Brain microvascular endothelial cell (primary cell): Measurements from ENCODE around the gene WDR82.
A peak's percentile ranks its signal among the peaks of the same experiment; 100 is the strongest.
"Not testable (repeated sequence)": the region's sequence is repeated elsewhere in the genome, so short reads cannot be mapped to it uniquely, and the experiment has no call there.

Experiments used
- DNase-seq: peaks from one replicate; pipeline ENCODE4 v3.0.0-alpha.2; 2020
- H3K27ac ChIP-seq: fragments of 250-450 bp; sonication (Bioruptor Pico); 2 replicates; pipeline ENCODE4 v1.5.1; 2020; ENCODE audit warnings: mild to moderate bottlenecking, moderate library complexity
- H3K27me3 ChIP-seq: fragments of 250-450 bp; sonication (Bioruptor Pico); replicated peaks from 2 replicates; pipeline ENCODE4 v1.5.1; 2020; ENCODE audit warnings: mild to moderate bottlenecking
- H3K36me3 ChIP-seq: fragments of 250-450 bp; sonication (Bioruptor Pico); replicated peaks from 2 replicates; pipeline ENCODE4 v1.5.1; 2020; ENCODE audit warnings: mild to moderate bottlenecking
- H3K4me3 ChIP-seq: 2 replicates; pipeline ENCODE4 v1.5.1; 2011; ENCODE audit warnings: low read depth, mild to moderate bottlenecking, control low read depth, low read length, moderate library complexity
- CTCF ChIP-seq: IDR thresholded peaks from 2 replicates; pipeline ENCODE4 v1.5.1; 2011; ENCODE audit warnings: low read depth, mild to moderate bottlenecking, moderate library complexity, low read length, control low read depth, inconsistent platforms; ENCODE audit errors: missing control alignments
- in situ Hi-C: cut with HindIII; loops from 2 replicates; pipeline ENCODE4 v1.10.0; 2017; ENCODE audit warnings: low sequenced_read_pairs, low pct_ligation_motif_present

WDR82 gene

GRCh38 chr3:52288674-52289073, 10.2 kb upstream of the WDR82 start:
- Histone ChIP-seq H3K4me3 (peak overlapping the region; percentile 96), H3K36me3 (peaks cover 8% of the 10 kb centered on the region), H3K27me3 (no peaks in the 10 kb centered on the region), H3K27ac (no peak overlapping the region)
- DNase-seq = no peak
- no peak for TF ChIP-seq CTCF
- in situ Hi-C loops = no loop called here

GRCh38 chr3:52286777-52287110, 8.3 kb upstream of the WDR82 start:
- in situ Hi-C loops = no loop called here
- Histone ChIP-seq H3K36me3 (no peaks in the 10 kb centered on the region), H3K27me3 (no peaks in the 10 kb centered on the region), H3K27ac (peak overlapping the region; percentile 99), H3K4me3 (peak overlapping the region; percentile 96)
- no peak for TF ChIP-seq CTCF
- no peak for DNase-seq

GRCh38 chr3:52284051-52284450, 5.6 kb upstream of the WDR82 start:
- in situ Hi-C loops = not testable (repeated sequence)

GRCh38 chr3:52283306-52283705, 4.9 kb upstream of the WDR82 start:
- H3K27ac ChIP-seq = no peak overlapping the region
- in situ Hi-C loops = no loop called here

More at GRCh38 chr3:52284051-52284450, 5.6 kb upstream of the WDR82 start:
- not testable (repeated sequence) for H3K27me3 ChIP-seq, DNase-seq, H3K4me3 ChIP-seq, H3K27ac ChIP-seq, H3K36me3 ChIP-seq

GRCh38 chr3:52281981-52282801, 3.7 kb upstream of the WDR82 start:
- no peak for TF ChIP-seq CTCF
- Histone ChIP-seq H3K27me3 (no peaks in the 10 kb centered on the region), H3K4me3 (no peak overlapping the region), H3K36me3 (no peaks in the 10 kb centered on the region), H3K27ac (no peak overlapping the region)
- in situ Hi-C loops = no loop called here
- peak; percentile 14 for DNase-seq

More at GRCh38 chr3:52283306-52283705, 4.9 kb upstream of the WDR82 start:
- no peak overlapping the region for H3K4me3 ChIP-seq
- no peaks in the 10 kb centered on the region for H3K36me3 ChIP-seq
- DNase-seq = no peak
- no peak for TF ChIP-seq CTCF
- no peaks in the 10 kb centered on the region for H3K27me3 ChIP-seq

- DNase-seq = no peak
- no peaks in the 10 kb centered on the region for H3K27me3 ChIP-seq
- no peak for TF ChIP-seq CTCF
- H3K27ac ChIP-seq = no peak overlapping the region
- no peak overlapping the region for H3K4me3 ChIP-seq
- in situ Hi-C loops = no loop called here
- H3K36me3 ChIP-seq = no peaks in the 10 kb centered on the region
Measured at GRCh38 chr3:52280050-52280461, 1.6 kb upstream of the WDR82 start.
